HEK293T (cell line): ENCODE measurements around the gene NTMT1.

Source experiments
- ARNT ChIP-seq: fragments of 450-650 bp; IDR thresholded peaks from 2 replicates; pipeline ENCODE4 v1.6.1; 2017; ENCODE audit warnings: mild to moderate bottlenecking
- BHLHE40 ChIP-seq: fragments of 450-650 bp; IDR thresholded peaks from 2 replicates; pipeline ENCODE4 v1.6.1; 2016; ENCODE audit warnings: mild to moderate bottlenecking, moderate library complexity, borderline replicate concordance
- ELF4 ChIP-seq: fragments of 450-650 bp; IDR thresholded peaks from 2 replicates; pipeline ENCODE4 v1.6.1; 2017; ENCODE audit warnings: antibody characterized with exemption
- FOXA1 ChIP-seq: fragments of 450-650 bp; IDR thresholded peaks from 2 replicates; pipeline ENCODE4 v1.6.1; 2016; ENCODE audit warnings: mild to moderate bottlenecking
- FOXM1 ChIP-seq: fragments of 450-650 bp; IDR thresholded peaks from 2 replicates; pipeline ENCODE4 v1.6.1; 2017; ENCODE audit warnings: mild to moderate bottlenecking, borderline replicate concordance
- LEF1 ChIP-seq: fragments of 450-650 bp; IDR thresholded peaks from 2 replicates; pipeline ENCODE4 v1.6.1; 2017; ENCODE audit warnings: mild to moderate bottlenecking, borderline replicate concordance
- SP1 ChIP-seq: fragments of 450-650 bp; IDR thresholded peaks from 2 replicates; pipeline ENCODE4 v1.6.1; 2017
- SUZ12 ChIP-seq: fragments of 450-650 bp; IDR thresholded peaks from 2 replicates; pipeline ENCODE4 v1.6.1; 2016; ENCODE audit warnings: mild to moderate bottlenecking
- ZNF384 ChIP-seq: fragments of 450-650 bp; IDR thresholded peaks from 2 replicates; pipeline ENCODE4 v1.6.1; 2016
- TF ChIP-seq, protein P1 (sequence below): fragments of 450-650 bp; IDR thresholded peaks from 2 replicates; pipeline ENCODE4 v1.6.1; 2016

DNA sequence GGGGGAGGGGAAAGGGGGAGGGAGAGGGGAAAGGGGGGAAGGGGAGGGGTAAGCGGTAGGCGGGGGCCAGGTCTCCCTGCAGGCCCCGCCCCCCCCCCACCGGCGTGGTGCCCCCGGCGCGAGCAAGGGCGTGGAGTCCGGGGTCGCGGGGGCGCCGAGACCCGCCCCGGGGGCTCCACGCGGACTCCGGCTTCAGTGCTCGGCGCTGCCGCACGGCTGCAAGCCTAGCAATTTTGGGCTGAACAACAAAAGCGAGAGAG is 15.8 kb upstream of the NTMT1 start:
- TF ChIP-seq ELF4 (no peak), FOXM1 (no peak), BHLHE40 (no peak), FOXA1 (no peak), SP1 (no peak), SUZ12 (no peak), ZNF384 (no peak), ARNT (no peak), LEF1 (no peak)
- TF ChIP-seq, protein P1, sequence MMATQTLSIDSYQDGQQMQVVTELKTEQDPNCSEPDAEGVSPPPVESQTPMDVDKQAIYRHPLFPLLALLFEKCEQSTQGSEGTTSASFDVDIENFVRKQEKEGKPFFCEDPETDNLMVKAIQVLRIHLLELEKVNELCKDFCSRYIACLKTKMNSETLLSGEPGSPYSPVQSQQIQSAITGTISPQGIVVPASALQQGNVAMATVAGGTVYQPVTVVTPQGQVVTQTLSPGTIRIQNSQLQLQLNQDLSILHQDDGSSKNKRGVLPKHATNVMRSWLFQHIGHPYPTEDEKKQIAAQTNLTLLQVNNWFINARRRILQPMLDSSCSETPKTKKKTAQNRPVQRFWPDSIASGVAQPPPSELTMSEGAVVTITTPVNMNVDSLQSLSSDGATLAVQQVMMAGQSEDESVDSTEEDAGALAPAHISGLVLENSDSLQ: no peak
